Spleen (tissue), 7 donors: Measurements from ENCODE around the gene TMEM163.

Experiments used
- POLR2A ChIP-seq, 3 donors: fragments of 450-650 bp; IDR thresholded peaks; one replicate each; pipeline ENCODE4 v1.5.1; 2017; ENCODE audit warnings: antibody characterized with exemption in 3 of 3, mild to moderate bottlenecking in 1 of 3
- POLR2AphosphoS5 ChIP-seq, 3 donors: sonication (generic); formaldehyde crosslinking; IDR thresholded peaks; one replicate each; pipeline ENCODE4 v1.5.1; 2017; ENCODE audit warnings: antibody characterized with exemption in 3 of 3
- TF ChIP-seq, protein P1 (sequence below), 11 experiments: fragments of 200-600 bp in 7 of 11; fragments of 450-650 bp in 4 of 11; sonication (generic) in 4 of 11; IDR thresholded peaks in 8 of 11; conservative IDR thresholded peaks in 3 of 11; 1 replicate in 7 of 11; 2 replicates in 4 of 11; pipeline versions ENCODE4 v1.4.0 to v1.8.0; 2016 to 2021; ENCODE audit warnings: antibody characterized with exemption in 11 of 11, inconsistent platforms in 4 of 11, mild to moderate bottlenecking in 1 of 11
- donor health status: DM: no; HTN: no; CAD: no; lungs with moderate emphysema.
- donor health status: DM: no; HTN: no; CAD: no.
- donor health status: DM: no; HTN: no; CAD: no.

DNA sequence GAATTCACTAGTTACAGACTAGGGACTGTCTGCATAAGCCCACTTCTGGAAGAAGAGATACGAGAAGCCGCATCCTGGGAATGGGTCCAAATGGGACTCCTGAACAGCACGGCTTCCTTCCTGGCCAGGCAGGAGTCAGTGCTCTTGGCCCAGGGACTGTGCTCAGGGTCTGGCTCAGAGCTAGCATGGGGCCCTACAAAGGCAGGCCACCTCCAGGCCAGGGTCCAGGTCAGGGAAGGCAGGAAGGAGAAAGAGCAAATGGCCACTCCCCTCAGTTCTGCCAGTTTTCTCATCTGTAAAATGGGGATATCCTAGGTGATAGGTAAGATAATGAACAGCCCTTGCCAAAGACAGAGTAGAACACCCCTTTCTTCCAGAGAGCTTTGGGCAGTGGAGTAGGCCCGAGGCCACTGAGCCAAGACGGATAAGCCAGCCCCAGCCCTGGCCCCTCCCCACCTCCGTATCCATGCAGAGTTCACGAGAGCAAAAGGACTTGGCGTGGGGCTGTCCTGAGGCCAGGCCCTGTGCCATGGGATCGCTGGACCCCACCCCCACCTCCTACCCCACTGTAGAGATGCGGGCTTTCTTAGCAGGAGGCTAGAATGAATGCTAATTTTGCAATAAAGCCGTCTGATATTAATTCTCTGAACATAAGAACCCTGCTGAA, 274.9 kb downstream of the TMEM163 start:
- peak in 1 of 3 donors; percentile 23 for TF ChIP-seq POLR2AphosphoS5 (IDR thresholded peaks at IDR 0.05)
- TF ChIP-seq POLR2A (IDR thresholded peaks at IDR 0.05): no peak
- TF ChIP-seq, protein P1, sequence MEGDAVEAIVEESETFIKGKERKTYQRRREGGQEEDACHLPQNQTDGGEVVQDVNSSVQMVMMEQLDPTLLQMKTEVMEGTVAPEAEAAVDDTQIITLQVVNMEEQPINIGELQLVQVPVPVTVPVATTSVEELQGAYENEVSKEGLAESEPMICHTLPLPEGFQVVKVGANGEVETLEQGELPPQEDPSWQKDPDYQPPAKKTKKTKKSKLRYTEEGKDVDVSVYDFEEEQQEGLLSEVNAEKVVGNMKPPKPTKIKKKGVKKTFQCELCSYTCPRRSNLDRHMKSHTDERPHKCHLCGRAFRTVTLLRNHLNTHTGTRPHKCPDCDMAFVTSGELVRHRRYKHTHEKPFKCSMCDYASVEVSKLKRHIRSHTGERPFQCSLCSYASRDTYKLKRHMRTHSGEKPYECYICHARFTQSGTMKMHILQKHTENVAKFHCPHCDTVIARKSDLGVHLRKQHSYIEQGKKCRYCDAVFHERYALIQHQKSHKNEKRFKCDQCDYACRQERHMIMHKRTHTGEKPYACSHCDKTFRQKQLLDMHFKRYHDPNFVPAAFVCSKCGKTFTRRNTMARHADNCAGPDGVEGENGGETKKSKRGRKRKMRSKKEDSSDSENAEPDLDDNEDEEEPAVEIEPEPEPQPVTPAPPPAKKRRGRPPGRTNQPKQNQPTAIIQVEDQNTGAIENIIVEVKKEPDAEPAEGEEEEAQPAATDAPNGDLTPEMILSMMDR (IDR thresholded peaks at IDR 0.05 in 8 of 11, conservative IDR thresholded peaks at IDR 0.05 in 3 of 11): no peak
